Liver (tissue), 3 donors: ENCODE data around the gene SCO2.

Source experiments
- GABPA ChIP-seq, 2 donors: IDR thresholded peaks in 1 of 2; conservative IDR thresholded peaks in 1 of 2; 2 replicates each; pipeline ENCODE4 v1.6.1; 2016; ENCODE audit warnings: antibody characterized with exemption in 2 of 2, mild to moderate bottlenecking in 1 of 2, moderate library complexity in 1 of 2
- JUND ChIP-seq, 2 donors: IDR thresholded peaks; 2 replicates each; pipeline ENCODE4 v1.6.1; 2016; ENCODE audit warnings: antibody characterized with exemption in 2 of 2
- NR2F2 ChIP-seq: IDR thresholded peaks from 2 replicates; pipeline ENCODE4 v1.6.1; 2016; ENCODE audit warnings: antibody characterized with exemption
- RAD21 ChIP-seq, 2 donors: IDR thresholded peaks; 2 replicates each; pipeline ENCODE4 v1.6.1; 2016; ENCODE audit warnings: antibody characterized with exemption in 2 of 2, mild to moderate bottlenecking in 2 of 2
- SP1 ChIP-seq: IDR thresholded peaks from 2 replicates; pipeline ENCODE4 v1.6.1; 2018; ENCODE audit warnings: antibody characterized with exemption, mild to moderate bottlenecking
- TF ChIP-seq, protein P1 (sequence below): fragments of 150-350 bp; IDR thresholded peaks from 2 replicates; pipeline ENCODE4 v1.5.1; 2017; ENCODE audit warnings: improper control_type of control experiment, low read depth, low read length; ENCODE audit not compliant: missing input control
- TF ChIP-seq, protein P2 (sequence below): IDR thresholded peaks from 2 replicates; pipeline ENCODE4 v1.6.1; 2016; ENCODE audit warnings: antibody characterized with exemption
- TF ChIP-seq, protein P3 (sequence below): IDR thresholded peaks from 2 replicates; pipeline ENCODE4 v1.6.1; 2016; ENCODE audit warnings: antibody characterized with exemption
- TF ChIP-seq, protein P4 (sequence below): IDR thresholded peaks from 2 replicates; pipeline ENCODE4 v1.6.1; 2016; ENCODE audit warnings: antibody characterized with exemption, mild to moderate bottlenecking
- donor health status: healthy.
- donor health status: healthy.

DNA sequence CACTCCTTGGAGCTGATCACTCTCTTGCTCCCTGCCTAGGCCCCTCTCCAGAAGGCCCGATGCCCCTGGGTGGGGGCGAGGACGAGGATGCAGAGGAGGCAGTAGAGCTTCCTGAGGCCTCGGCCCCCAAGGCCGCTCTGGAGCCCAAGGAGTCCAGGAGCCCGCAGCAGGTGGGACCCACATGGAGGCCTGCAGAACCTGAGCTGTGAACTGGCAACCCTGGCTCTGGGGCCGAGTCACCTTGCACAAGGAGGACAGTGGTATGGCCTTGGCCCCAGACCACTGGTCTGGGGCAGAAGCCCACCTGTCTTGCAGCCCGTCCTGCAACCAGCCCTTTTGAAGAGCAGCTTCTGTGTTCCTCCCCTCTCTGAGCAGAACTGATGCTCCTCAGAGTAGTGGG is 6.2 kb downstream of the SCO2 start:
- TF ChIP-seq, protein P1, sequence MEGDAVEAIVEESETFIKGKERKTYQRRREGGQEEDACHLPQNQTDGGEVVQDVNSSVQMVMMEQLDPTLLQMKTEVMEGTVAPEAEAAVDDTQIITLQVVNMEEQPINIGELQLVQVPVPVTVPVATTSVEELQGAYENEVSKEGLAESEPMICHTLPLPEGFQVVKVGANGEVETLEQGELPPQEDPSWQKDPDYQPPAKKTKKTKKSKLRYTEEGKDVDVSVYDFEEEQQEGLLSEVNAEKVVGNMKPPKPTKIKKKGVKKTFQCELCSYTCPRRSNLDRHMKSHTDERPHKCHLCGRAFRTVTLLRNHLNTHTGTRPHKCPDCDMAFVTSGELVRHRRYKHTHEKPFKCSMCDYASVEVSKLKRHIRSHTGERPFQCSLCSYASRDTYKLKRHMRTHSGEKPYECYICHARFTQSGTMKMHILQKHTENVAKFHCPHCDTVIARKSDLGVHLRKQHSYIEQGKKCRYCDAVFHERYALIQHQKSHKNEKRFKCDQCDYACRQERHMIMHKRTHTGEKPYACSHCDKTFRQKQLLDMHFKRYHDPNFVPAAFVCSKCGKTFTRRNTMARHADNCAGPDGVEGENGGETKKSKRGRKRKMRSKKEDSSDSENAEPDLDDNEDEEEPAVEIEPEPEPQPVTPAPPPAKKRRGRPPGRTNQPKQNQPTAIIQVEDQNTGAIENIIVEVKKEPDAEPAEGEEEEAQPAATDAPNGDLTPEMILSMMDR: no peak
- TF ChIP-seq, protein P2, sequence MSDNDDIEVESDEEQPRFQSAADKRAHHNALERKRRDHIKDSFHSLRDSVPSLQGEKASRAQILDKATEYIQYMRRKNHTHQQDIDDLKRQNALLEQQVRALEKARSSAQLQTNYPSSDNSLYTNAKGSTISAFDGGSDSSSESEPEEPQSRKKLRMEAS: no peak
- TF ChIP-seq JUND (IDR thresholded peaks at IDR 0.05): no peak
- no peak for TF ChIP-seq GABPA (IDR thresholded peaks at IDR 0.05 in 1 of 2, conservative IDR thresholded peaks at IDR 0.05 in 1 of 2)
- no peak for TF ChIP-seq SP1
- no peak for TF ChIP-seq NR2F2
- no peak for TF ChIP-seq RAD21 (IDR thresholded peaks at IDR 0.05)
- TF ChIP-seq, protein P3, sequence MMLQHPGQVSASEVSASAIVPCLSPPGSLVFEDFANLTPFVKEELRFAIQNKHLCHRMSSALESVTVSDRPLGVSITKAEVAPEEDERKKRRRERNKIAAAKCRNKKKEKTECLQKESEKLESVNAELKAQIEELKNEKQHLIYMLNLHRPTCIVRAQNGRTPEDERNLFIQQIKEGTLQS: no peak
- TF ChIP-seq, protein P4, sequence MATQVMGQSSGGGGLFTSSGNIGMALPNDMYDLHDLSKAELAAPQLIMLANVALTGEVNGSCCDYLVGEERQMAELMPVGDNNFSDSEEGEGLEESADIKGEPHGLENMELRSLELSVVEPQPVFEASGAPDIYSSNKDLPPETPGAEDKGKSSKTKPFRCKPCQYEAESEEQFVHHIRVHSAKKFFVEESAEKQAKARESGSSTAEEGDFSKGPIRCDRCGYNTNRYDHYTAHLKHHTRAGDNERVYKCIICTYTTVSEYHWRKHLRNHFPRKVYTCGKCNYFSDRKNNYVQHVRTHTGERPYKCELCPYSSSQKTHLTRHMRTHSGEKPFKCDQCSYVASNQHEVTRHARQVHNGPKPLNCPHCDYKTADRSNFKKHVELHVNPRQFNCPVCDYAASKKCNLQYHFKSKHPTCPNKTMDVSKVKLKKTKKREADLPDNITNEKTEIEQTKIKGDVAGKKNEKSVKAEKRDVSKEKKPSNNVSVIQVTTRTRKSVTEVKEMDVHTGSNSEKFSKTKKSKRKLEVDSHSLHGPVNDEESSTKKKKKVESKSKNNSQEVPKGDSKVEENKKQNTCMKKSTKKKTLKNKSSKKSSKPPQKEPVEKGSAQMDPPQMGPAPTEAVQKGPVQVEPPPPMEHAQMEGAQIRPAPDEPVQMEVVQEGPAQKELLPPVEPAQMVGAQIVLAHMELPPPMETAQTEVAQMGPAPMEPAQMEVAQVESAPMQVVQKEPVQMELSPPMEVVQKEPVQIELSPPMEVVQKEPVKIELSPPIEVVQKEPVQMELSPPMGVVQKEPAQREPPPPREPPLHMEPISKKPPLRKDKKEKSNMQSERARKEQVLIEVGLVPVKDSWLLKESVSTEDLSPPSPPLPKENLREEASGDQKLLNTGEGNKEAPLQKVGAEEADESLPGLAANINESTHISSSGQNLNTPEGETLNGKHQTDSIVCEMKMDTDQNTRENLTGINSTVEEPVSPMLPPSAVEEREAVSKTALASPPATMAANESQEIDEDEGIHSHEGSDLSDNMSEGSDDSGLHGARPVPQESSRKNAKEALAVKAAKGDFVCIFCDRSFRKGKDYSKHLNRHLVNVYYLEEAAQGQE: no peak
